HEK293 (cell line): ENCODE results near the gene TPSAB1.

Experiments used
- CTCF ChIA-PET: fragments of 350-600 bp; formaldehyde crosslinking; extraction: SDS; loops from one replicate; lab custom pipeline; 2021; ENCODE audit warnings: antibody characterized with exemption; lab: Yijun Ruan, JAX
- POLR2A ChIA-PET: fragments of 300-600 bp; formaldehyde crosslinking; extraction: SDS; loops from one replicate; lab custom pipeline; 2020; ENCODE audit warnings: antibody characterized with exemption, inconsistent platforms; lab: Yijun Ruan, JAX
- H3K27ac ChIP-seq: fragments of 200-500 bp; sonication (Bioruptor generic); 2 replicates; pipeline ENCODE4 v1.5.1; 2014; ENCODE audit warnings: low read depth, low read length, control low read depth, inconsistent platforms; ENCODE audit errors: extremely low read depth
- H3K36me3 ChIP-seq, 2 experiments: fragments of 200-500 bp in 1 of 2; sonication (Bioruptor generic) in 1 of 2; 1 replicate in 1 of 2; 2 replicates in 1 of 2; pipeline ENCODE4 v1.5.1; 2014 to 2017; ENCODE audit warnings: inconsistent platforms in 2 of 2, low read length in 2 of 2; ENCODE audit not compliant: control insufficient read depth in 2 of 2, insufficient read depth in 1 of 2
- H3K4me1 ChIP-seq: fragments of 200-500 bp; sonication (Bioruptor generic); 2 replicates; pipeline ENCODE4 v1.5.1; 2014; ENCODE audit warnings: mild to moderate bottlenecking, low read length, inconsistent platforms; ENCODE audit not compliant: control insufficient read depth, insufficient read depth
- H3K4me3 ChIP-seq: 2 replicates; pipeline ENCODE4 v1.5.1; 2011; ENCODE audit warnings: low read depth, mild to moderate bottlenecking, control low read depth, low read length, moderate library complexity
- H3K9me3 ChIP-seq: fragments of 200-500 bp; sonication (Bioruptor generic); 2 replicates; pipeline ENCODE4 v1.5.1; 2014; ENCODE audit warnings: low read depth, low read length, inconsistent platforms; ENCODE audit not compliant: control insufficient read depth, insufficient read depth
- KLF1 ChIP-seq: fragments of 450-650 bp; formaldehyde crosslinking; IDR thresholded peaks from 2 replicates; pipeline ENCODE4 v1.5.1; 2016; ENCODE audit warnings: missing biosample characterization, missing genetic modification characterization
- KLF16 ChIP-seq: fragments of 450-650 bp; formaldehyde crosslinking; IDR thresholded peaks from 2 replicates; pipeline ENCODE4 v1.5.1; 2017; ENCODE audit warnings: missing biosample characterization, missing genetic modification characterization
- KLF8 ChIP-seq: fragments of 450-650 bp; formaldehyde crosslinking; IDR thresholded peaks from 2 replicates; pipeline ENCODE4 v1.5.1; 2016; ENCODE audit warnings: missing biosample characterization, missing genetic modification characterization
- OVOL3 ChIP-seq: fragments of 450-650 bp; formaldehyde crosslinking; IDR thresholded peaks from 2 replicates; pipeline ENCODE4 v1.5.1; 2016; ENCODE audit warnings: missing biosample characterization, missing genetic modification characterization
- SP2 ChIP-seq: fragments of 450-650 bp; formaldehyde crosslinking; IDR thresholded peaks from 2 replicates; pipeline ENCODE4 v1.5.1; 2016; ENCODE audit warnings: missing biosample characterization, missing genetic modification characterization
- SP7 ChIP-seq: fragments of 450-650 bp; formaldehyde crosslinking; IDR thresholded peaks from 2 replicates; pipeline ENCODE4 v1.5.1; 2016; ENCODE audit warnings: missing biosample characterization, missing genetic modification characterization
- TSHZ1 ChIP-seq: fragments of 450-650 bp; formaldehyde crosslinking; IDR thresholded peaks from 2 replicates; pipeline ENCODE4 v1.5.1; 2016; ENCODE audit warnings: missing biosample characterization, missing genetic modification characterization, borderline replicate concordance
- ZNF23 ChIP-seq: fragments of 450-650 bp; formaldehyde crosslinking; IDR thresholded peaks from 2 replicates; pipeline ENCODE4 v1.5.1; 2016; ENCODE audit warnings: missing biosample characterization, missing genetic modification characterization, borderline replicate concordance
- ZNF473 ChIP-seq: fragments of 450-650 bp; formaldehyde crosslinking; IDR thresholded peaks from 2 replicates; pipeline ENCODE4 v1.5.1; 2017; ENCODE audit warnings: missing biosample characterization, missing genetic modification characterization
- ZNF621 ChIP-seq: fragments of 450-650 bp; formaldehyde crosslinking; IDR thresholded peaks from 2 replicates; pipeline ENCODE4 v1.5.1; 2017; ENCODE audit warnings: missing biosample characterization, missing genetic modification characterization
- ZNF791 ChIP-seq: fragments of 450-650 bp; formaldehyde crosslinking; IDR thresholded peaks from 2 replicates; pipeline ENCODE4 v1.5.1; 2016; ENCODE audit warnings: missing biosample characterization, missing genetic modification characterization
- TF ChIP-seq, protein P1 (sequence below): fragments of 450-650 bp; formaldehyde crosslinking; IDR thresholded peaks from 2 replicates; pipeline ENCODE4; 2016; ENCODE audit warnings: missing biosample characterization, missing genetic modification characterization
- TF ChIP-seq, protein P2 (sequence below): fragments of 450-650 bp; formaldehyde crosslinking; IDR thresholded peaks from 2 replicates; pipeline ENCODE4 v1.5.1; 2016; ENCODE audit warnings: missing biosample characterization, missing genetic modification characterization

TPSAB1 gene

GRCh38 chr16:1211451-1212268 lies 28.8 kb upstream of the TPSAB1 start:
- CTCF ChIA-PET: no interaction called here
- POLR2A ChIA-PET: no interaction called here
- peaks cover 0 to 11% of the 10 kb centered on the region in 2 experiments; a peak in 1 of 3 replicates for H3K36me3 ChIP-seq

GRCh38 chr16:1212616-1213194 lies 27.8 kb upstream of the TPSAB1 start:
- Histone ChIP-seq H3K27ac (no peak overlapping the region), H3K4me1 (no peaks in the 10 kb centered on the region), H3K9me3 (no peaks in the 10 kb centered on the region)
- POLR2A ChIA-PET: no interaction called here
- CTCF ChIA-PET: no interaction called here
- TF ChIP-seq ZNF23 (tag by site-specific recombination) (no peak), KLF1 (tag by site-specific recombination) (peak; percentile 98), TSHZ1 (tag by site-specific recombination) (no peak), ZNF473 (tag by site-specific recombination) (no peak)
- TF ChIP-seq, all 188 proteins: peak for 1
- Histone ChIP-seq H3K36me3 (peaks cover 0 to 20% of the 10 kb centered on the region in 2 experiments; a peak in 1 of 3 replicates), H3K4me3 (no peak overlapping the region)

More at GRCh38 chr16:1211451-1212268, 28.8 kb upstream of the TPSAB1 start:
- TF ChIP-seq, protein P1, sequence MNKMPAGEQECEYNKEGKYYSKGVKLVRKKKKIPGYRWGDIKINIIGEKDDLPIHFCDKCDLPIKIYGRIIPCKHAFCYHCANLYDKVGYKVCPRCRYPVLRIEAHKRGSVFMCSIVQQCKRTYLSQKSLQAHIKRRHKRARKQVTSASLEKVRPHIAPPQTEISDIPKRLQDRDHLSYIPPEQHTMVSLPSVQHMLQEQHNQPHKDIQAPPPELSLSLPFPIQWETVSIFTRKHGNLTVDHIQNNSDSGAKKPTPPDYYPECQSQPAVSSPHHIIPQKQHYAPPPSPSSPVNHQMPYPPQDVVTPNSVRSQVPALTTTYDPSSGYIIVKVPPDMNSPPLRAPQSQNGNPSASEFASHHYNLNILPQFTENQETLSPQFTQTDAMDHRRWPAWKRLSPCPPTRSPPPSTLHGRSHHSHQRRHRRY (tag by site-specific recombination): no peak
- peak; percentile 71 for TF ChIP-seq KLF1 (tag by site-specific recombination)
- TF ChIP-seq KLF8 (tag by site-specific recombination): peak; percentile 54; the same call in 1 of the 2 replicates
- TF ChIP-seq ZNF791 (tag by site-specific recombination): no peak
- TF ChIP-seq, all 188 proteins: peak for 2
- H3K4me3 ChIP-seq: no peak overlapping the region
- H3K27ac ChIP-seq: no peak overlapping the region
- no peaks in the 10 kb centered on the region for H3K9me3 ChIP-seq
- no peaks in the 10 kb centered on the region for H3K4me1 ChIP-seq

DNA sequence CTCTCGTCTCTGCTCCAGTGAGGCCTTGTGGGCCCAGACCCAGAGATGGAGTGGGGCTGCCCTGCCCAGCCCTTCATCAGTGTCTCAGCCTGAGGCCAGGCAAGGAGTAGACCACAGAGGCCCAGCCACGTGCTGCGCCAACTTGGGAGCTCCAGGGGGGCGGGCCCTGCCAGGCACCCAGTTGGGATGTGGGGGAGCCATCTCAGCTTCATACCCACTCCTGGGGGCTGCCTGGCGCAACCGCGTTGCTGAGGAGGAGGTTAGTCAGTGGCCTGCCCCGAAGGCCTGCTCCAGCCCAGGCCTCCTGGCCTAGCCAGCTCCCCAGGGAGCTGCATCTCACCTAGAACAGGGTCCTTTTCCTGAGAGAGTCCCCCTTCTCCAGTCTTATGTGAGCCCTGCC lies 27.3 kb upstream of the TPSAB1 start:
- Histone ChIP-seq H3K4me1 (no peaks in the 10 kb centered on the region), H3K4me3 (no peak overlapping the region), H3K27ac (no peak overlapping the region), H3K36me3 (peaks cover 0 to 24% of the 10 kb centered on the region in 2 experiments; a peak in 1 of 3 replicates), H3K9me3 (no peaks in the 10 kb centered on the region)
- ChIA-PET CTCF (no interaction called here), POLR2A (no interaction called here)
- no peak for TF ChIP-seq KLF16 (tag by site-specific recombination)

DNA sequence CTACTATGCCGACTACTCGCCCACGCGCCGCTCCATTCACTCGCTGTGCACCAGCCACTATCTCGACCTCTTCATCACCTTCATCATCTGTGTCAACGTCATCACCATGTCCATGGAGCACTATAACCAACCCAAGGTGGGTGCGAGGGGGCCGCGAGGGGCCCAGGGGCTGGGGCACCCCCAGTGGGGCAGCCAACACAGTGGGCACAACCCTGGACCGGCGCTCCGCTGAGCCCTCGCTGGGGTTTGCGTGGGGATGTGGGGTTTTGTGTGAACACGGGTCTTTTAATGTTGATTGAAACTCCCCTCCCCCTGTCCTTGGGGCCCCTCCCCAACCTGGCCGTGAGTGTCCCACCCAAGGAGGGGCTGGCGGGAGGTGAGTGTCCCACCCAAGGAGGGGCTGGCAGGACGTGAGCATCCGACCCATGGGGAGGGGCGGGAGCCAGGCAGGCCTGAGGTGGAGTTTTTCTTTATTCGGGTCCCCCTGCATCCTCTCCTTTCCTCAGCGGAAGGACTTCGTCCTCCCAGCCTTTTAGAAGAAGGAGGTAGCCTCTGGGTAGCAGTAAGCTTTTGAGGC lies 26.6 kb upstream of the TPSAB1 start:
- H3K9me3 ChIP-seq: no peaks in the 10 kb centered on the region
- ChIA-PET CTCF (interaction anchor here (0.5 to 1.1 kb wide), 2 partner anchors 157 to 277 kb away, joined by 3 to 8 read pairs; no protein-coding TSS in a partner anchor), POLR2A (no interaction called here)
- H3K4me1 ChIP-seq: no peaks in the 10 kb centered on the region
- no peak for TF ChIP-seq ZNF791 (tag by site-specific recombination)
- TF ChIP-seq, protein P2, sequence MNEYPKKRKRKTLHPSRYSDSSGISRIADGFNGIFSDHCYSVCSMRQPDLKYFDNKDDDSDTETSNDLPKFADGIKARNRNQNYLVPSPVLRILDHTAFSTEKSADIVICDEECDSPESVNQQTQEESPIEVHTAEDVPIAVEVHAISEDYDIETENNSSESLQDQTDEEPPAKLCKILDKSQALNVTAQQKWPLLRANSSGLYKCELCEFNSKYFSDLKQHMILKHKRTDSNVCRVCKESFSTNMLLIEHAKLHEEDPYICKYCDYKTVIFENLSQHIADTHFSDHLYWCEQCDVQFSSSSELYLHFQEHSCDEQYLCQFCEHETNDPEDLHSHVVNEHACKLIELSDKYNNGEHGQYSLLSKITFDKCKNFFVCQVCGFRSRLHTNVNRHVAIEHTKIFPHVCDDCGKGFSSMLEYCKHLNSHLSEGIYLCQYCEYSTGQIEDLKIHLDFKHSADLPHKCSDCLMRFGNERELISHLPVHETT (tag by site-specific recombination): no peak
- no peak for TF ChIP-seq OVOL3 (tag by site-specific recombination)
- peak; percentile 96 for TF ChIP-seq KLF1 (tag by site-specific recombination)
- no peak for TF ChIP-seq SP7 (tag by site-specific recombination)
- no peak for TF ChIP-seq ZNF621 (tag by site-specific recombination)
- peak; percentile 25; the same call in 1 of the 2 replicates for TF ChIP-seq SP2
- no peak overlapping the region for H3K27ac ChIP-seq
- peaks cover 0 to 24% of the 10 kb centered on the region in 2 experiments; a peak in 1 of 3 replicates for H3K36me3 ChIP-seq
- H3K4me3 ChIP-seq: no peak overlapping the region
